DOHH2 (cell line): ENCODE measurements around the gene DALRD3.

Experiments
- H3F3A ChIP-seq: fragments of 200-600 bp; sonication (generic), shearing (Covaris generic); 2 replicates; pipeline ENCODE4 v1.6.0; 2016; ENCODE audit warnings: antibody characterized with exemption, mild to moderate bottlenecking; ENCODE audit not compliant: control insufficient read depth, insufficient read depth
- H3K27ac ChIP-seq: fragments of 200-600 bp; sonication (generic); 2 replicates; pipeline ENCODE4 v1.5.1; 2014; ENCODE audit warnings: low read depth, mild to moderate bottlenecking, low read length, moderate library complexity
- H3K27me3 ChIP-seq: fragments of 200-600 bp; sonication (generic); 2 replicates; pipeline ENCODE4 v1.6.1; 2014; ENCODE audit warnings: mild to moderate bottlenecking, low read length, mixed read lengths; ENCODE audit not compliant: control insufficient read depth
- H3K36me3 ChIP-seq: fragments of 200-600 bp; sonication (generic); 2 replicates; pipeline ENCODE4 v1.6.1; 2014; ENCODE audit warnings: mild to moderate bottlenecking, low read length, moderate library complexity, mixed read lengths; ENCODE audit not compliant: control insufficient read depth
- H3K4me1 ChIP-seq: fragments of 200-600 bp; sonication (generic); 2 replicates; pipeline ENCODE4 v1.6.1; 2014; ENCODE audit warnings: mild to moderate bottlenecking, low read length, mixed read lengths; ENCODE audit not compliant: control insufficient read depth
- H3K4me2 ChIP-seq: fragments of 200-600 bp; sonication (generic); 2 replicates; pipeline ENCODE4 v1.6.0; 2014; ENCODE audit warnings: mild to moderate bottlenecking, low read length, moderate library complexity
- H3K4me3 ChIP-seq: fragments of 200-600 bp; sonication (generic); 2 replicates; pipeline ENCODE4 v1.5.1; 2014; ENCODE audit warnings: mild to moderate bottlenecking, low read length, mixed read lengths
- H3K79me2 ChIP-seq: fragments of 200-600 bp; sonication (generic); 2 replicates; pipeline ENCODE4 v1.6.1; 2014; ENCODE audit warnings: mild to moderate bottlenecking, low read length, mixed read lengths; ENCODE audit not compliant: control insufficient read depth
- H3K9me2 ChIP-seq: fragments of 200-600 bp; sonication (generic); replicated peaks from 2 replicates; pipeline ENCODE4 v1.6.1; 2014; ENCODE audit warnings: mild to moderate bottlenecking, low read length, mixed read lengths; ENCODE audit not compliant: control insufficient read depth
- H3K9me3 ChIP-seq: fragments of 200-600 bp; sonication (generic); 2 replicates; pipeline ENCODE4 v1.6.1; 2014; ENCODE audit warnings: antibody characterized with exemption, low read length, mixed read lengths; ENCODE audit not compliant: control insufficient read depth, insufficient read depth
- H4K20me1 ChIP-seq: fragments of 200-600 bp; sonication (generic); 2 replicates; pipeline ENCODE4 v1.6.0; 2014; ENCODE audit warnings: low read depth, mild to moderate bottlenecking, antibody characterized with exemption, low read length, moderate library complexity; ENCODE audit not compliant: control insufficient read depth, insufficient read depth
- EZH2phosphoT487 ChIP-seq: fragments of 200-600 bp; sonication (generic); IDR thresholded peaks from 2 replicates; pipeline ENCODE4 v1.6.1; 2017; ENCODE audit warnings: borderline replicate concordance, mild to moderate bottlenecking, antibody characterized with exemption, low read length, moderate library complexity, mixed read lengths
- TF ChIP-seq, protein P1 (sequence below): fragments of 200-600 bp; sonication (generic); IDR thresholded peaks from one replicate; pipeline ENCODE4 v1.5.1; 2014; ENCODE audit warnings: antibody characterized with exemption, mild to moderate bottlenecking, low read depth, low read length; ENCODE audit not compliant: poor library complexity, severe bottlenecking

Gene DALRD3

GRCh38 chr3:48970586-48970985, 47.8 kb downstream of the DALRD3 start:
- no peaks in the 10 kb centered on the region for H4K20me1 ChIP-seq
- H3K4me1 ChIP-seq, result no peaks in the 10 kb centered on the region
- no peak overlapping the region for H3K4me3 ChIP-seq
- H3K9me2 ChIP-seq, result no peaks in the 10 kb centered on the region
- TF ChIP-seq EZH2phosphoT487, result no peak
- TF ChIP-seq, protein P1, sequence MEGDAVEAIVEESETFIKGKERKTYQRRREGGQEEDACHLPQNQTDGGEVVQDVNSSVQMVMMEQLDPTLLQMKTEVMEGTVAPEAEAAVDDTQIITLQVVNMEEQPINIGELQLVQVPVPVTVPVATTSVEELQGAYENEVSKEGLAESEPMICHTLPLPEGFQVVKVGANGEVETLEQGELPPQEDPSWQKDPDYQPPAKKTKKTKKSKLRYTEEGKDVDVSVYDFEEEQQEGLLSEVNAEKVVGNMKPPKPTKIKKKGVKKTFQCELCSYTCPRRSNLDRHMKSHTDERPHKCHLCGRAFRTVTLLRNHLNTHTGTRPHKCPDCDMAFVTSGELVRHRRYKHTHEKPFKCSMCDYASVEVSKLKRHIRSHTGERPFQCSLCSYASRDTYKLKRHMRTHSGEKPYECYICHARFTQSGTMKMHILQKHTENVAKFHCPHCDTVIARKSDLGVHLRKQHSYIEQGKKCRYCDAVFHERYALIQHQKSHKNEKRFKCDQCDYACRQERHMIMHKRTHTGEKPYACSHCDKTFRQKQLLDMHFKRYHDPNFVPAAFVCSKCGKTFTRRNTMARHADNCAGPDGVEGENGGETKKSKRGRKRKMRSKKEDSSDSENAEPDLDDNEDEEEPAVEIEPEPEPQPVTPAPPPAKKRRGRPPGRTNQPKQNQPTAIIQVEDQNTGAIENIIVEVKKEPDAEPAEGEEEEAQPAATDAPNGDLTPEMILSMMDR, result no peak
- H3K9me3 ChIP-seq, result no peaks in the 10 kb centered on the region
- H3K27me3 ChIP-seq, result no peaks in the 10 kb centered on the region
- no peaks in the 10 kb centered on the region for H3K79me2 ChIP-seq
- no peak overlapping the region for H3K4me2 ChIP-seq
- H3K36me3 ChIP-seq, result peaks cover 88% of the 10 kb centered on the region
- H3F3A ChIP-seq, result no peaks in the 10 kb centered on the region
- no peak overlapping the region for H3K27ac ChIP-seq

GRCh38 chr3:48966876-48967361, 51.5 kb downstream of the DALRD3 start:
- Histone ChIP-seq H3K27ac (no peak overlapping the region), H3K4me2 (no peak overlapping the region), H3F3A (peaks cover 3% of the 10 kb centered on the region; the same call in 1 of the 2 replicates), H3K4me1 (no peaks in the 10 kb centered on the region), H3K79me2 (no peaks in the 10 kb centered on the region), H3K9me3 (no peaks in the 10 kb centered on the region), H3K9me2 (no peaks in the 10 kb centered on the region), H3K4me3 (no peak overlapping the region), H3K27me3 (no peaks in the 10 kb centered on the region), H4K20me1 (no peaks in the 10 kb centered on the region), H3K36me3 (peaks cover 79% of the 10 kb centered on the region)
- TF ChIP-seq EZH2phosphoT487, result no peak
- TF ChIP-seq, protein P1, result no peak

GRCh38 chr3:48966367-48966766, 52.0 kb downstream of the DALRD3 start:
- Histone ChIP-seq H3K36me3 (peaks cover 79% of the 10 kb centered on the region), H3K4me2 (no peak overlapping the region), H3K79me2 (no peaks in the 10 kb centered on the region; the same call in 1 of the 2 replicates), H4K20me1 (no peaks in the 10 kb centered on the region), H3K27ac (no peak overlapping the region), H3K4me3 (no peak overlapping the region), H3K27me3 (no peaks in the 10 kb centered on the region), H3K9me2 (no peaks in the 10 kb centered on the region), H3F3A (peaks cover 3% of the 10 kb centered on the region; the same call in 1 of the 2 replicates), H3K4me1 (no peaks in the 10 kb centered on the region), H3K9me3 (no peaks in the 10 kb centered on the region)
- TF ChIP-seq, protein P1, result no peak
- TF ChIP-seq EZH2phosphoT487, result no peak
